Caki2 (cell line): Measurements from ENCODE around the gene APOC4. TPM values are rescaled to one million over a fixed set of nuclear protein-coding genes. Genes with fewer than 3 reads are reported as not detected.
"Not testable (repeated sequence)": the region's sequence is repeated elsewhere in the genome, so short reads cannot be mapped to it uniquely, and the experiment has no call there.

ENCODE experiments used
- DNase-seq: peaks from one replicate; pipeline ENCODE4 v3.0.0-alpha.2; 2015; ENCODE audit warnings: low read depth
- in situ Hi-C: cut with HindIII; loops from 2 replicates; pipeline ENCODE4 v1.10.0; 2016; ENCODE audit warnings: low sequenced_read_pairs, low pct_unique_long_range_greater_than_20kb, mixed read lengths
- total RNA-seq: library from RNA; depleted of rRNA; stranded (reverse); fragments of >200 nt; shearing (Covaris generic); gene quantifications from 2 replicates; pipeline ENCODE4 v1.2.3, GENCODE V29; 2014; ENCODE audit warnings: low replicate concordance

The APOC4 gene
- total RNA-seq, 1 experiment from 2014 or later, result not detected

GRCh38 chr19:44954278-44954648 lies 12.2 kb downstream of the APOC4 start:
- in situ Hi-C loops, result no loop called here
- no peak for DNase-seq

- peak; percentile 98 for DNase-seq
- in situ Hi-C loops, result no loop called here
Measured at GRCh38 chr19:44954649-44955504, 12.8 kb downstream of the APOC4 start, which contains the start of gene CLPTM1. Gene CLPTM1 (plus strand): TSS chr19:44955380. CDS start chr19:44955396, 16 bp downstream.

GRCh38 chr19:44955505-44956439 lies 13.7 kb downstream of the APOC4 start:
- in situ Hi-C loops, result no loop called here

GRCh38 chr19:44957526-44957925 lies 15.5 kb downstream of the APOC4 start:
- DNase-seq, result no peak
- in situ Hi-C loops, result no loop called here

More at GRCh38 chr19:44955505-44956439, 13.7 kb downstream of the APOC4 start:
- DNase-seq, result no peak

GRCh38 chr19:44958090-44958489 lies 16.1 kb downstream of the APOC4 start:
- DNase-seq, result no peak
- in situ Hi-C loops, result no loop called here

- DNase-seq, result no peak
- in situ Hi-C loops, result no loop called here
Measured at GRCh38 chr19:44959691-44960090, 17.7 kb downstream of the APOC4 start.

- no peak for DNase-seq
- in situ Hi-C loops, result no loop called here
Measured at GRCh38 chr19:44960906-44961728, 19.1 kb downstream of the APOC4 start.

GRCh38 chr19:44961821-44962220 lies 19.8 kb downstream of the APOC4 start:
- no peak for DNase-seq
- in situ Hi-C loops, result no loop called here

- no peak for DNase-seq
- in situ Hi-C loops, result no loop called here
Measured at GRCh38 chr19:44968118-44968517, 26.1 kb downstream of the APOC4 start.

GRCh38 chr19:44968670-44969069 lies 26.6 kb downstream of the APOC4 start:
- in situ Hi-C loops, result no loop called here

GRCh38 chr19:44969437-44969836 lies 27.4 kb downstream of the APOC4 start:
- no peak for DNase-seq
- in situ Hi-C loops, result no loop called here

More at GRCh38 chr19:44968670-44969069, 26.6 kb downstream of the APOC4 start:
- DNase-seq, result no peak

GRCh38 chr19:44971451-44971850 lies 29.4 kb downstream of the APOC4 start:
- DNase-seq, in situ Hi-C loops: not testable (repeated sequence)

- in situ Hi-C loops, result no loop called here
- DNase-seq, result no peak
Measured at GRCh38 chr19:44972802-44973201, 30.8 kb downstream of the APOC4 start.

- no peak for DNase-seq
- in situ Hi-C loops, result no loop called here
Measured at GRCh38 chr19:44973982-44974735, 32.1 kb downstream of the APOC4 start.

- no peak for DNase-seq
- in situ Hi-C loops, result no loop called here
Measured at GRCh38 chr19:44974857-44975256, 32.8 kb downstream of the APOC4 start.

GRCh38 chr19:44975444-44975843 lies 33.4 kb downstream of the APOC4 start:
- in situ Hi-C loops, result no loop called here
- DNase-seq, result no peak

GRCh38 chr19:44984005-44984404 lies 42.0 kb downstream of the APOC4 start:
- no peak for DNase-seq
- in situ Hi-C loops, result no loop called here
